OCI-LY3 (cell line): ENCODE measurements around the gene ZNF430.

Experiments
- H2AFZ ChIP-seq: fragments of 200-600, 300-600 bp; shearing (Covaris generic); 2 replicates; pipeline ENCODE4 v1.6.0; 2014; ENCODE audit warnings: antibody characterized with exemption, low read depth, low read length
- H3K27ac ChIP-seq: fragments of 200-600, 300-600 bp; sonication (generic); 2 replicates; pipeline ENCODE4 v1.5.1; 2014; ENCODE audit warnings: mild to moderate bottlenecking, low read length, moderate library complexity, mixed read lengths
- H3K27me3 ChIP-seq: fragments of 200-600, 300-600 bp; sonication (generic); 2 replicates; pipeline ENCODE4 v1.6.1; 2014; ENCODE audit warnings: low read depth, low read length, mixed read lengths
- H3K36me3 ChIP-seq: fragments of 200-600, 300-600 bp; sonication (generic); replicated peaks from 2 replicates; pipeline ENCODE3; 2014; ENCODE audit warnings: low read depth, low read length, mixed read lengths
- H3K4me1 ChIP-seq: fragments of 300-600, 200-600 bp; sonication (generic); 2 replicates; pipeline ENCODE4 v1.6.1; 2014; ENCODE audit warnings: low read length, mixed read lengths
- H3K4me2 ChIP-seq: fragments of 200-600, 300-600 bp; sonication (generic); 2 replicates; pipeline ENCODE4 v1.6.1; 2014; ENCODE audit warnings: low read length, mixed read lengths
- H3K4me3 ChIP-seq: fragments of 300-600, 200-600 bp; sonication (generic); 2 replicates; pipeline ENCODE4 v1.5.1; 2014; ENCODE audit warnings: antibody characterized with exemption, mild to moderate bottlenecking, low read length, moderate library complexity
- H3K79me2 ChIP-seq: fragments of 300-600, 200-600 bp; shearing (Covaris generic); 2 replicates; pipeline ENCODE4 v1.6.1; 2014; ENCODE audit warnings: mild to moderate bottlenecking, low read length, mixed read lengths
- H3K9ac ChIP-seq: fragments of 300-600, 200-600 bp; shearing (Covaris generic); 2 replicates; pipeline ENCODE4 v1.6.0; 2014; ENCODE audit warnings: mild to moderate bottlenecking, low read length, moderate library complexity
- H3K9me3 ChIP-seq: fragments of 200-600, 300-600 bp; shearing (Covaris generic); 2 replicates; pipeline ENCODE4 v1.6.1; 2014; ENCODE audit warnings: low read length, mixed read lengths; ENCODE audit not compliant: insufficient read depth
- H4K20me1 ChIP-seq: fragments of 200-600, 300-600 bp; sonication (generic); 2 replicates; pipeline ENCODE4 v1.6.1; 2016; ENCODE audit warnings: low read length, mixed read lengths; ENCODE audit not compliant: insufficient read depth
- EZH2phosphoT487 ChIP-seq: fragments of 200-600 bp; shearing (Covaris generic); IDR thresholded peaks from 2 replicates; pipeline ENCODE4 v1.6.1; 2018; ENCODE audit warnings: antibody characterized with exemption, mixed run types, low read depth
- TF ChIP-seq, protein P1 (sequence below): fragments of 200-600, 300-600 bp; sonication (generic); IDR thresholded peaks from 2 replicates; pipeline ENCODE4 v1.5.1; 2014; ENCODE audit warnings: antibody characterized with exemption, low read length, low read depth

Gene ZNF430

DNA sequence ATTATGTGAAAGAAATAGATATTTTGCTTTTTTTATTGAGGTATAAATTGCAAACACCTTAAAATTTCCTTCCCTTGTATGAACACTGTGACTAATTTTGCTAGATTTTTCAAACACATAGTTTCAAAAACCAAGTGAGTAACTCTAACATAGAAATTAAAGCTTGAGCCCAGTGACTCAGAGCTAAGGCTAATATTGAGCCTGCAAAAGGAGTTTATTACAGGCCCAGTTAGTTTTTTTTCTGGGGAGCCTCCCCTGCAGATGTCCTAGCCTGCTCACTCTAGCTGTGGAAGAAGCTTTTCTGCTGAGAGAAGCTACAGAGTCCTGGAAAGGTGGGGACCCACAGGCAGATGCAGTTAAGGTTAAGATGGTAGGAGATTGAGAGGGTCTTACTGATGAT, 3.4 kb downstream of the ZNF430 start:
- no peak overlapping the region for H3K4me2 ChIP-seq
- H3K9ac ChIP-seq = no peak overlapping the region
- no peaks in the 10 kb centered on the region for H3K27me3 ChIP-seq
- no peak overlapping the region for H3K4me3 ChIP-seq
- no peak overlapping the region for H3K27ac ChIP-seq
- TF ChIP-seq EZH2phosphoT487 = no peak
- TF ChIP-seq, protein P1, sequence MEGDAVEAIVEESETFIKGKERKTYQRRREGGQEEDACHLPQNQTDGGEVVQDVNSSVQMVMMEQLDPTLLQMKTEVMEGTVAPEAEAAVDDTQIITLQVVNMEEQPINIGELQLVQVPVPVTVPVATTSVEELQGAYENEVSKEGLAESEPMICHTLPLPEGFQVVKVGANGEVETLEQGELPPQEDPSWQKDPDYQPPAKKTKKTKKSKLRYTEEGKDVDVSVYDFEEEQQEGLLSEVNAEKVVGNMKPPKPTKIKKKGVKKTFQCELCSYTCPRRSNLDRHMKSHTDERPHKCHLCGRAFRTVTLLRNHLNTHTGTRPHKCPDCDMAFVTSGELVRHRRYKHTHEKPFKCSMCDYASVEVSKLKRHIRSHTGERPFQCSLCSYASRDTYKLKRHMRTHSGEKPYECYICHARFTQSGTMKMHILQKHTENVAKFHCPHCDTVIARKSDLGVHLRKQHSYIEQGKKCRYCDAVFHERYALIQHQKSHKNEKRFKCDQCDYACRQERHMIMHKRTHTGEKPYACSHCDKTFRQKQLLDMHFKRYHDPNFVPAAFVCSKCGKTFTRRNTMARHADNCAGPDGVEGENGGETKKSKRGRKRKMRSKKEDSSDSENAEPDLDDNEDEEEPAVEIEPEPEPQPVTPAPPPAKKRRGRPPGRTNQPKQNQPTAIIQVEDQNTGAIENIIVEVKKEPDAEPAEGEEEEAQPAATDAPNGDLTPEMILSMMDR = no peak
- peaks cover 78% of the 10 kb centered on the region for H3K79me2 ChIP-seq
- H3K36me3 ChIP-seq = peaks cover 53% of the 10 kb centered on the region
- H3K9me3 ChIP-seq = no peaks in the 10 kb centered on the region
- peaks cover 28% of the 10 kb centered on the region for H4K20me1 ChIP-seq
- H3K4me1 ChIP-seq = peaks cover 29% of the 10 kb centered on the region
- H2AFZ ChIP-seq = no peak overlapping the region

DNA sequence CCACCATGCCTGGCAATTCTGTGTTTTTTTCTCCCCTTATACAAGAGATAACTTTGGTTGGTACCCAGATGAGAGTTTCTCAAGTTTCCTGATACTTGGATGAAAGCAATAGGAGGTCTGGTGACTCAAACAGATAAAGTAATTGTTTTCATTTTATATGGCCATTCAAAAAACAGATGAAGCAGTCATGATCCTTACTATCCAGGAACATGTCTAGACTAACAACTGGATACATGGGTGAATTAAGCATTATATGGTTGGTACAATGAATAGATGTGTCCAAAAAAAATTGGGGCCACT, 8.5 kb downstream of the ZNF430 start:
- Histone ChIP-seq H3K4me1 (peaks cover 29% of the 10 kb centered on the region), H3K27me3 (no peaks in the 10 kb centered on the region), H3K36me3 (peaks cover 78% of the 10 kb centered on the region), H3K79me2 (peaks cover 91% of the 10 kb centered on the region), H4K20me1 (peaks cover 30% of the 10 kb centered on the region), H3K4me3 (no peak overlapping the region; the same call in 1 of the 2 replicates), H3K4me2 (no peak overlapping the region; the same call in 1 of the 2 replicates), H3K27ac (no peak overlapping the region), H2AFZ (no peak overlapping the region), H3K9me3 (no peaks in the 10 kb centered on the region), H3K9ac (no peak overlapping the region)
- TF ChIP-seq EZH2phosphoT487 = no peak
- TF ChIP-seq, protein P1 = no peak

GRCh38 chr19:21045028-21045427, 24.6 kb downstream of the ZNF430 start:
- peaks cover 7% of the 10 kb centered on the region for H3K4me1 ChIP-seq
- H3K27me3 ChIP-seq = no peaks in the 10 kb centered on the region
- no peak for TF ChIP-seq EZH2phosphoT487
- TF ChIP-seq, protein P1 = no peak
- no peak overlapping the region for H3K4me2 ChIP-seq
- no peak overlapping the region for H3K9ac ChIP-seq
- no peak overlapping the region for H3K4me3 ChIP-seq
- H2AFZ ChIP-seq = no peak overlapping the region
- H3K27ac ChIP-seq = no peak overlapping the region
- H3K9me3 ChIP-seq = peaks cover 27% of the 10 kb centered on the region
- peaks cover 62% of the 10 kb centered on the region for H3K79me2 ChIP-seq
- no peaks in the 10 kb centered on the region for H4K20me1 ChIP-seq
- H3K36me3 ChIP-seq = peaks cover 86% of the 10 kb centered on the region

GRCh38 chr19:21046489-21046888, 26.0 kb downstream of the ZNF430 start:
- Histone ChIP-seq H3K9ac (no peak overlapping the region), H3K36me3 (peaks cover 87% of the 10 kb centered on the region), H3K27me3 (no peaks in the 10 kb centered on the region), H4K20me1 (no peaks in the 10 kb centered on the region), H3K4me2 (no peak overlapping the region), H3K27ac (no peak overlapping the region), H3K79me2 (peaks cover 61% of the 10 kb centered on the region), H3K4me3 (no peak overlapping the region), H2AFZ (no peak overlapping the region), H3K9me3 (peaks cover 27% of the 10 kb centered on the region), H3K4me1 (peaks cover 7% of the 10 kb centered on the region)
- no peak for TF ChIP-seq EZH2phosphoT487
- TF ChIP-seq, protein P1 = no peak
